Activated CD8-positive, alpha-beta T cell treated with anti-CD3 and anti-CD28 coated beads for 36 hours (primary cell): ENCODE results near the gene CNN2. TPM values are rescaled to one million over a fixed set of nuclear protein-coding genes. Genes with fewer than 3 reads are reported as not detected.

Experiments used
- ATAC-seq: fragments of 200-7000 bp; cut with Tn5 transposase; one replicate; pipeline ENCODE4 v1.10.0; 2021; ENCODE audit warnings: mild to moderate bottlenecking, moderate library complexity
- CTCF ChIA-PET: fragments of 350-600 bp; sonication (Branson Sonifier 250); formaldehyde crosslinking; loops from one replicate; lab custom pipeline; 2021; ENCODE audit warnings: antibody characterized with exemption; lab: Charles Lee
- POLR2A ChIA-PET: fragments of 350-600 bp; sonication (Branson Sonifier 250); formaldehyde crosslinking; loops from one replicate; lab custom pipeline; 2021; ENCODE audit warnings: antibody characterized with exemption; lab: Charles Lee
- DNase-seq: peaks from one replicate; pipeline ENCODE4 v3.0.0-alpha.2; 2020
- H3K27ac Mint-ChIP-seq: one replicate; pipeline ENCODE4 v1.8.0; 2021; ENCODE audit warnings: mild to moderate bottlenecking, mixed read lengths
- H3K27me3 Mint-ChIP-seq: one replicate; pipeline ENCODE4 v1.8.0; 2021; ENCODE audit warnings: mixed read lengths
- H3K36me3 Mint-ChIP-seq: one replicate; pipeline ENCODE4 v1.8.0; 2021; ENCODE audit warnings: low read depth, mixed read lengths
- H3K4me1 Mint-ChIP-seq: one replicate; pipeline ENCODE4 v1.8.0; 2021; ENCODE audit warnings: low read depth, mixed read lengths
- H3K4me3 Mint-ChIP-seq: one replicate; pipeline ENCODE4 v1.8.0; 2021; ENCODE audit warnings: mild to moderate bottlenecking, moderate library complexity, mixed read lengths
- H3K9me3 Mint-ChIP-seq: one replicate; pipeline ENCODE4 v1.8.0; 2021; ENCODE audit warnings: mixed read lengths
- CTCF ChIP-seq: fragments of 200-600 bp; IDR thresholded peaks from one replicate; pipeline ENCODE4 v1.8.0; 2022; ENCODE audit warnings: antibody characterized with exemption, mild to moderate bottlenecking
- intact Hi-C: fragments of 100-400 bp; cut with micrococcal nuclease; formaldehyde crosslinking; loops from one replicate; pipeline ENCODE4 v1.10.0; 2022
- total RNA-seq, 2 experiments: library from RNA; stranded (reverse); gene quantifications; one replicate each; pipeline ENCODE4 v1.2.3, GENCODE V29; 2021

CNN2 gene
- total RNA-seq, 2 experiments from 2014 or later = 97.4 to 98.3 TPM

DNA sequence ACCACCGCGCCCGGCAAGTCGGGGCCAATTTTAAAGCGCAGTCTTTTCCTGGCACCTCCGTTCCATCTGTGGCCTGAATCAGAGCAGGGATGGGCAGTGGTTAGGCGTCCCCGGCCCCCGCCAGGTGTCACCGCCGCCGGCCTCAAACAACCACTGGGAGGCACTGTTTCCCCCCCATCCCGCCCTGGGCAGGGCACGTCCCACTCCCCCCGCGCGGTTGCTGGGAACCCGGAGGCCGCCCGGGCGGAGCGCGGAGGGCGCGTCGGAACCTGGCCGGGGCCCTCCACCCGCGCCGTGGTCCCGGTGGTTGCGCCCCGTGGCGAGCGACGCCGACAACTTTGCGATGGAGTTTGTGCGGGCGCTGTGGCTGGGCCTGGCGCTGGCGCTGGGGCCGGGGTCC lies 26.3 kb upstream of the CNN2 start, which contains the start of gene GRIN3B:
GRIN3B (plus strand) TSS at position 325 of the 400 bp plus-strand sequence; CDS start at position 344, 19 bp downstream.
- DNase-seq (peak; percentile 79), ATAC-seq (peak; percentile 53)
- no peaks in the 10 kb centered on the region for H3K9me3 Mint-ChIP-seq
- peaks cover 9% of the 10 kb centered on the region for H3K4me1 Mint-ChIP-seq
- ChIA-PET CTCF (no interaction called here), POLR2A (no interaction called here)
- peaks cover 25% of the 10 kb centered on the region for H3K27me3 Mint-ChIP-seq
- intact Hi-C loops = no loop called here
- peak; percentile 55 for TF ChIP-seq CTCF
- H3K27ac Mint-ChIP-seq = no peak within 1 kb of the TSS
- H3K4me3 Mint-ChIP-seq = no peak within 1 kb of the TSS
- no peaks in the 10 kb centered on the region for H3K36me3 Mint-ChIP-seq

DNA sequence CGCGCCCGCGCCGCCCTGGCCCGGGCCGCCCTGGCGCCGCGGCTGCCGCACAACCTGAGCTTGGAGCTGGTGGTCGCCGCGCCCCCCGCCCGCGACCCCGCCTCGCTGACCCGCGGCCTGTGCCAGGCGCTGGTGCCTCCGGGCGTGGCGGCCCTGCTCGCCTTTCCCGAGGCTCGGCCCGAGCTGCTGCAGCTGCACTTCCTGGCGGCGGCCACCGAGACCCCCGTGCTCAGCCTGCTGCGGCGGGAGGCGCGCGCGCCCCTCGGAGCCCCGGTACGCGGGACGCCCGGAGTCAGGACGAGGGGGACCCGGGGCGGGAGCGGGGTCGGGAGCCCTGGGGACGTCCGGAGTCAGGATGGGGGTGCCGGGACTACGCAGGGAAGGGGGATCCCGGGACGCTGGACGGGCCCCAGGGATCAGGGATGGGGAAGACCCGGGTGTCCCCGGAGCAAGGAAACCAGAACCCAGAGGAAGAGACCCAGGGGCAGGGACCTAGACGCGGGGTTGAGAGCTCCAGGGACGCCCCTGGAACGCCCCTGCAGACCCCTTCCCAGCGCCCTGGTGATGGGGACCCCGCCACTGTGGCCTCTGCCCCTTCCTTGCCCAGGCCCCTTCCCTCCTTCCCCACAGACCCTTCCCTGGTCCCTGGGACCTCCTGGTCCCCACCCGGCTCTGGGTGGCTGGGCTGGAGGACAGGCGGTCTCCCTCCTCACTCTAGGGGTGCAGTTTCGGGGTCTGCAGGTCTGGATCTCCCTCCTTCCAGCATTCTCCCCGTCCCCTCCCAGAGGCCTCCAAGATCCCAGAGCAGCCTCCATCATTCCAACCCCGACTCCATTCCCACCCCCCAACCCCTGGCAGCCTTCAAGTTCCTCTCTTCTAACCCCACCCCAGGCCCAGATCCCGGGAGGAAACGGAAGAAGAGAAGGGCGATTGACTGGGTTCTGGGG lies 25.5 kb upstream of the CNN2 start:
- Mint-ChIP-seq H3K4me1 (peaks cover 9% of the 10 kb centered on the region), H3K27me3 (peaks cover 25% of the 10 kb centered on the region), H3K9me3 (no peaks in the 10 kb centered on the region), H3K36me3 (no peaks in the 10 kb centered on the region), H3K4me3 (no peak overlapping the region), H3K27ac (no peak overlapping the region)
- ChIA-PET CTCF (interaction anchor here (0.6 to 1.5 kb wide), 8 partner anchors 9 to 268 kb away, joined by 3 to 4 read pairs (median 3); partner anchors contain the start of gene CIRBP), POLR2A (interaction anchor here (1.0 kb wide), 1 partner anchor 87 kb away, joined by 3 read pairs; no protein-coding TSS in a partner anchor)
- DNase-seq (no peak), ATAC-seq (no peak)
- TF ChIP-seq CTCF = no peak
- intact Hi-C loops = no loop called here

DNA sequence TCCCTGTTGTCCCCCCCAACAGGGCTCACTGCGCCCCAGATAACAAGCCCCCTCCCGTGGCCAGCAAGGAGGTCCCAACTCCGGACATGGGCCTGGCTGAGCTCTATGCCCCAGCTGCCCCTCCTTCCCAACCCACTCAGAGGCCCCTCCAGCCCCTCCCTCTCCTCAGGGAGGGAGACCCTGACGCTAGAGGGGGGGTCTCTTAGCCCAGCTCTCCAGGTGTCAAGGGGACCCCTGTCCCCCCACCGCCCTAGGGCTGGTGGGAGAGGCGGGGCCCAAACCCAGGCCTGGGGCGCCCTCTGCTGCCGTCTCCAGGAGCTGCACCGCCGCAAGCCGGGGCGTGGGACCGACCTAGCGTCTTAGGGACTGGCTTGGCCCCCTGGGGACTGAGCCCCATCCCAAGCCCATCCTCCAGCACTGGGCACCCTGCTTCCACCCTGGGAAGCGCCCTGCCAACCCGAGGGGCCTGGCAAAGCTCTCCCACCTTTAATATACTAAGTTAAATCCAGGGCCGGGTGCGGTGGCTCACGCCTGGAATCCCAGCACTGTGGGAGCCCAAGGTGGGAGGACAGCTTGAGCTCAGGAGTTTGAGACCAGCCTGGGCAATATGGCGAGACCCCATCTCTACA lies 24.8 kb upstream of the CNN2 start:
- Mint-ChIP-seq H3K9me3 (no peaks in the 10 kb centered on the region), H3K27ac (no peak overlapping the region), H3K27me3 (peaks cover 25% of the 10 kb centered on the region), H3K4me1 (peaks cover 1% of the 10 kb centered on the region), H3K4me3 (no peak overlapping the region), H3K36me3 (no peaks in the 10 kb centered on the region)
- peak; percentile 75 for DNase-seq
- intact Hi-C loops = no loop called here
- POLR2A ChIA-PET = interaction anchor here (1.0 kb wide), 1 partner anchor 86 kb away, joined by 3 read pairs; no protein-coding TSS in a partner anchor
- ATAC-seq = peak; percentile 88
- peak; percentile 95 for TF ChIP-seq CTCF
- CTCF ChIA-PET = interaction anchor here (0.6 to 1.5 kb wide), 8 partner anchors 9 to 268 kb away, joined by 3 to 4 read pairs (median 3); partner anchors contain the start of gene CIRBP

- ChIA-PET CTCF (no interaction called here), POLR2A (no interaction called here)
- Mint-ChIP-seq H3K9me3 (no peaks in the 10 kb centered on the region), H3K36me3 (no peaks in the 10 kb centered on the region), H3K4me1 (no peaks in the 10 kb centered on the region), H3K27ac (no peak overlapping the region), H3K4me3 (no peak overlapping the region), H3K27me3 (peaks cover 24% of the 10 kb centered on the region)
- DNase-seq (no peak), ATAC-seq (no peak)
- no peak for TF ChIP-seq CTCF
- intact Hi-C loops = no loop called here
These were observed 23.8 kb upstream of the CNN2 start for GRCh38 chr19:1002600-1002999.
